ENCODE results near the gene MKNK1.

Gene MKNK1

GRCh38 chr1:46580140-46580903 lies 23.7 kb downstream of the MKNK1 start:
- no peak for DNase-seq
- Mint-ChIP-seq H3K4me1 (peaks cover 16% of the 10 kb centered on the region), H3K4me3 (no peak overlapping the region), H3K27me3 (ENCODE audit: low read depth, poor library complexity) (peaks cover 13% of the 10 kb centered on the region), H3K36me3 (ENCODE audit: low read depth) (peaks cover 8% of the 10 kb centered on the region), H3K9me3 (no peaks in the 10 kb centered on the region), H3K27ac (no peak overlapping the region)
- no peak for TF ChIP-seq CTCF (IDR thresholded peaks at IDR 0.05)

- no peak for DNase-seq
- Mint-ChIP-seq H3K4me3 (no peak overlapping the region), H3K9me3 (no peaks in the 10 kb centered on the region), H3K36me3 (ENCODE audit: low read depth) (peaks cover 8% of the 10 kb centered on the region), H3K27me3 (ENCODE audit: low read depth, poor library complexity) (peaks cover 25% of the 10 kb centered on the region), H3K4me1 (peaks cover 24% of the 10 kb centered on the region), H3K27ac (no peak overlapping the region)
- TF ChIP-seq CTCF (IDR thresholded peaks at IDR 0.05) = no peak
Observed at GRCh38 chr1:46577671-46578070, 26.4 kb downstream of the MKNK1 start.

DNA sequence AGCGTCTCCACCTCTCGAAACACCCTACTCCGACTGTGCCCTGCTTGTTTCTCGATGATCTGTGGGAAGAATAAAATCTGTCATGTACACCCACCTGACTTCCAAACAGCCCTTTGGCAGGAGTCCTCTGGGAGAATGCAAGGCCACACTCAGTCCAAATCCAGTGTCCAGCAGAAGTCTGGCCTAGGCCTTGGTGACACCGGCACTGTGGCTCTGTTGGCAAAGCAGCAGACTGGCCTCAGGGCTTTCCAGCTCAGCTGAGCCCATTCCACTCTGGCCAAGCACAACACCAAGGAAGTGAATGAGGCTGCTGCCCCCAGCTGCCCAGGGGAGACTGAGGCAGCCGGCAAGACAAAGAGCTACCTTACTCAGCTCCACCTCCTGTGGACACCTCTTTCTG lies 27.5 kb downstream of the MKNK1 start:
- Mint-ChIP-seq H3K36me3 (ENCODE audit: low read depth) (peaks cover 8% of the 10 kb centered on the region), H3K27me3 (ENCODE audit: low read depth, poor library complexity) (peaks cover 31% of the 10 kb centered on the region), H3K9me3 (no peaks in the 10 kb centered on the region), H3K4me3 (no peak overlapping the region), H3K4me1 (peaks cover 24% of the 10 kb centered on the region), H3K27ac (peak overlapping the region; percentile 30)
- no peak for TF ChIP-seq CTCF (IDR thresholded peaks at IDR 0.05)
- DNase-seq = no peak

DNA sequence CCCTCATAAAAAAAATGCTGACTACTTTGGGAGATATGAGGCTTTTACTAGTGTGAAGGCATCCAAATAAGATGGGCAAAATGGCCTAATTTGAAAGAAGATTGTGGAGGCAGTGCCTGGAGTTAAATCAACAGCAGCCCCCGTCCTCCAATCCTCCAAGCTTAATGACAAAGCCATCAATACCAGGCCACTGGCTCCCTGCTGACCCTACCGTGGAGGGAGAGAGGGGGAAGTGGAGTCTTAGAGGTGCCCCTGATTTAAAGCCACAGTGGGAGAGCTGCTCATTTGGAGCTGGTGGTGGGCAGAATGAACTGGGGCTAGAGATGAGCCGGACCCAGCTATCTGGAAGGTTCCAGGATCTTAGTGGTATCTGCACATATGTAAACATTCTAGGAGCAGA lies 28.3 kb downstream of the MKNK1 start:
- DNase-seq = no peak
- peak overlapping the region; percentile 14 for H3K4me3 Mint-ChIP-seq
- H3K9me3 Mint-ChIP-seq = no peaks in the 10 kb centered on the region
- peak overlapping the region; percentile 3 for H3K27ac Mint-ChIP-seq
- peaks cover 24% of the 10 kb centered on the region for H3K4me1 Mint-ChIP-seq
- H3K27me3 Mint-ChIP-seq (ENCODE audit: low read depth, poor library complexity) = peaks cover 31% of the 10 kb centered on the region
- no peak for TF ChIP-seq CTCF (IDR thresholded peaks at IDR 0.05)
- peaks cover 4% of the 10 kb centered on the region for H3K36me3 Mint-ChIP-seq (ENCODE audit: low read depth)

- DNase-seq = peak; percentile 26
- peak overlapping the region; percentile 3 for H3K27ac Mint-ChIP-seq
- H3K4me1 Mint-ChIP-seq = peaks cover 24% of the 10 kb centered on the region
- peaks cover 31% of the 10 kb centered on the region for H3K27me3 Mint-ChIP-seq (ENCODE audit: low read depth, poor library complexity)
- H3K36me3 Mint-ChIP-seq (ENCODE audit: low read depth) = no peaks in the 10 kb centered on the region
- H3K9me3 Mint-ChIP-seq = no peaks in the 10 kb centered on the region
- TF ChIP-seq CTCF (IDR thresholded peaks at IDR 0.05) = no peak
- H3K4me3 Mint-ChIP-seq = peak overlapping the region; percentile 14
Observed at GRCh38 chr1:46575300-46575699, 28.8 kb downstream of the MKNK1 start.

- Mint-ChIP-seq H3K4me1 (peaks cover 37% of the 10 kb centered on the region), H3K27me3 (ENCODE audit: low read depth, poor library complexity) (peaks cover 30% of the 10 kb centered on the region), H3K36me3 (ENCODE audit: low read depth) (peaks cover 4% of the 10 kb centered on the region), H3K4me3 (no peak overlapping the region), H3K27ac (no peak overlapping the region), H3K9me3 (no peaks in the 10 kb centered on the region)
- TF ChIP-seq CTCF (IDR thresholded peaks at IDR 0.05) = no peak
- no peak for DNase-seq
Observed at GRCh38 chr1:46571691-46572225, 32.3 kb downstream of the MKNK1 start.
